Keratinocyte (primary cell): Measurements from ENCODE around the gene OR56A4.

Experiments used
- CTCF ChIP-seq, 3 experiments: IDR thresholded peaks in 1 of 3; conservative IDR thresholded peaks in 1 of 3; optimal IDR thresholded peaks in 1 of 3; 2 replicates in 2 of 3; 3 replicates in 1 of 3; pipeline versions ENCODE3 to v1.5.1; 2011; ENCODE audit warnings: low read length in 3 of 3, mild to moderate bottlenecking in 3 of 3, moderate library complexity in 2 of 3, control low read depth in 1 of 3, inconsistent platforms in 1 of 3; ENCODE audit not compliant: insufficient read depth in 2 of 3; ENCODE audit errors: extremely low read depth in 1 of 3
- EZH2 ChIP-seq: IDR thresholded peaks from one replicate; pipeline ENCODE4 v1.6.1; 2012; ENCODE audit warnings: inconsistent platforms, mild to moderate bottlenecking, low read length, moderate library complexity

- TF ChIP-seq EZH2 (no peak), CTCF (optimal IDR thresholded peaks at IDR 0.05 in 1 of 3, IDR thresholded peaks at IDR 0.05 in 1 of 3, conservative IDR thresholded peaks at IDR 0.05 in 1 of 3; ENCODE audit: extremely low read depth in 1 of 3, insufficient read depth in 2 of 3, low read length in 3 of 3) (no peak)
Observed at GRCh38 chr11:5955586-5955985, 51.2 kb downstream of the OR56A4 start.
